HK-2 (cell line): ENCODE measurements around the gene PLET1.

ENCODE experiments used
- DNase-seq: peaks from one replicate; pipeline ENCODE4 v3.0.0-alpha.2; 2018; ENCODE audit not compliant: unreplicated experiment

Gene PLET1

GRCh38 chr11:112281726-112282125 is 21.1 kb upstream of the PLET1 start:
- no peak for DNase-seq

GRCh38 chr11:112280268-112281126 is 19.8 kb upstream of the PLET1 start:
- DNase-seq: peak; percentile 50

GRCh38 chr11:112279901-112280267 is 19.2 kb upstream of the PLET1 start:
- DNase-seq: peak; percentile 61

GRCh38 chr11:112278803-112279202 is 18.1 kb upstream of the PLET1 start:
- no peak for DNase-seq

- DNase-seq: no peak
Observed at GRCh38 chr11:112277941-112278340, 17.3 kb upstream of the PLET1 start.

GRCh38 chr11:112277029-112277428 is 16.4 kb upstream of the PLET1 start:
- DNase-seq: no peak

GRCh38 chr11:112274007-112274783 is 13.5 kb upstream of the PLET1 start:
- no peak for DNase-seq

- DNase-seq: no peak
Observed at GRCh38 chr11:112273066-112273465, 12.4 kb upstream of the PLET1 start.

- no peak for DNase-seq
Observed at GRCh38 chr11:112271242-112271641, 10.6 kb upstream of the PLET1 start.

GRCh38 chr11:112270551-112271180 is 10.0 kb upstream of the PLET1 start:
- no peak for DNase-seq

- DNase-seq: no peak
Observed at GRCh38 chr11:112269139-112269538, 8.5 kb upstream of the PLET1 start.

- no peak for DNase-seq
Observed at GRCh38 chr11:112268406-112268805, 7.7 kb upstream of the PLET1 start.

- DNase-seq: no peak
Observed at GRCh38 chr11:112267188-112267591, 6.5 kb upstream of the PLET1 start.

- DNase-seq: no peak
Observed at GRCh38 chr11:112266410-112266778, 5.7 kb upstream of the PLET1 start.

- DNase-seq: no peak
Observed at GRCh38 chr11:112265659-112266409, 5.2 kb upstream of the PLET1 start.

- DNase-seq: peak; percentile 7
Observed at GRCh38 chr11:112255067-112255720, 5.5 kb downstream of the PLET1 start.

GRCh38 chr11:112253605-112254242 is 6.9 kb downstream of the PLET1 start:
- DNase-seq: no peak

GRCh38 chr11:112249871-112250610 is 10.6 kb downstream of the PLET1 start:
- DNase-seq: no peak

- DNase-seq: no peak
Observed at GRCh38 chr11:112248201-112248600, 12.5 kb downstream of the PLET1 start.

GRCh38 chr11:112247201-112247600 is 13.5 kb downstream of the PLET1 start:
- DNase-seq: no peak
